Activated T-helper 1 cell treated with anti-CD3 and anti-CD28 coated beads, Interleukin-12 subunit alpha, Interleukin-12 subunit beta, Interleukin-2, Interleukin-4 antibody, amounts not matched to agents 30 ng/mL and 10 ng/mL and 1 ng/mL, durations not matched to agents 14 hours and 24 hours and 36 hours (primary cell): Measurements from ENCODE around the gene SYT14. TPM values are rescaled to one million over a fixed set of nuclear protein-coding genes. Genes with fewer than 3 reads are reported as not detected.

ENCODE experiments used
- DNase-seq: peaks from one replicate; pipeline ENCODE4 v3.0.0; 2021; ENCODE audit warnings: low spot score
- H3K27ac Mint-ChIP-seq: one replicate; pipeline ENCODE4 v1.8.0; 2021; ENCODE audit warnings: mild to moderate bottlenecking, mixed read lengths
- H3K27me3 Mint-ChIP-seq: one replicate; pipeline ENCODE4 v1.8.0; 2022; ENCODE audit warnings: mild to moderate bottlenecking, moderate library complexity, mixed read lengths; ENCODE audit not compliant: insufficient read depth
- H3K36me3 Mint-ChIP-seq: one replicate; pipeline ENCODE4 v1.8.0; 2021; ENCODE audit warnings: low read depth, mixed read lengths
- H3K4me1 Mint-ChIP-seq: one replicate; pipeline ENCODE4 v1.8.0; 2021; ENCODE audit warnings: low read depth, mixed read lengths
- H3K4me3 Mint-ChIP-seq: one replicate; pipeline ENCODE4 v1.8.0; 2021; ENCODE audit warnings: mild to moderate bottlenecking, moderate library complexity, mixed read lengths
- H3K9me3 Mint-ChIP-seq: one replicate; pipeline ENCODE4 v1.8.0; 2021; ENCODE audit warnings: mixed read lengths
- intact Hi-C: fragments of 100-400 bp; cut with micrococcal nuclease; formaldehyde crosslinking; loops from one replicate; pipeline ENCODE4 v1.15.1; 2024
- total RNA-seq: library from RNA; stranded (reverse); gene quantifications from 2 replicates; pipeline ENCODE4 v1.2.3, GENCODE V29; 2022

The SYT14 gene
- total RNA-seq, 1 donor from 2014 or later, result not detected

- intact Hi-C loops, result no loop called here
- Mint-ChIP-seq H3K36me3 (no peaks in the 10 kb centered on the region), H3K4me1 (no peaks in the 10 kb centered on the region), H3K4me3 (no peak overlapping the region), H3K27ac (no peak overlapping the region), H3K27me3 (no peaks in the 10 kb centered on the region), H3K9me3 (no peaks in the 10 kb centered on the region)
- DNase-seq, result no peak
Measured at GRCh38 chr1:210061992-210062391, 124.0 kb downstream of the SYT14 start.

- intact Hi-C loops, result no loop called here
- Mint-ChIP-seq H3K9me3 (no peaks in the 10 kb centered on the region), H3K27me3 (peaks cover 2% of the 10 kb centered on the region), H3K4me3 (no peak overlapping the region), H3K27ac (no peak overlapping the region), H3K36me3 (no peaks in the 10 kb centered on the region), H3K4me1 (no peaks in the 10 kb centered on the region)
- DNase-seq, result no peak
Measured at GRCh38 chr1:210070531-210070930, 132.5 kb downstream of the SYT14 start.

- no peaks in the 10 kb centered on the region for H3K36me3 Mint-ChIP-seq
- H3K4me1 Mint-ChIP-seq, result no peaks in the 10 kb centered on the region
- intact Hi-C loops, result no loop called here
- peaks cover 2% of the 10 kb centered on the region for H3K27me3 Mint-ChIP-seq
- no peak for DNase-seq
- no peak overlapping the region for H3K27ac Mint-ChIP-seq
- H3K4me3 Mint-ChIP-seq, result no peak overlapping the region
- no peaks in the 10 kb centered on the region for H3K9me3 Mint-ChIP-seq
Measured at GRCh38 chr1:210072129-210072528, 134.1 kb downstream of the SYT14 start.

DNA sequence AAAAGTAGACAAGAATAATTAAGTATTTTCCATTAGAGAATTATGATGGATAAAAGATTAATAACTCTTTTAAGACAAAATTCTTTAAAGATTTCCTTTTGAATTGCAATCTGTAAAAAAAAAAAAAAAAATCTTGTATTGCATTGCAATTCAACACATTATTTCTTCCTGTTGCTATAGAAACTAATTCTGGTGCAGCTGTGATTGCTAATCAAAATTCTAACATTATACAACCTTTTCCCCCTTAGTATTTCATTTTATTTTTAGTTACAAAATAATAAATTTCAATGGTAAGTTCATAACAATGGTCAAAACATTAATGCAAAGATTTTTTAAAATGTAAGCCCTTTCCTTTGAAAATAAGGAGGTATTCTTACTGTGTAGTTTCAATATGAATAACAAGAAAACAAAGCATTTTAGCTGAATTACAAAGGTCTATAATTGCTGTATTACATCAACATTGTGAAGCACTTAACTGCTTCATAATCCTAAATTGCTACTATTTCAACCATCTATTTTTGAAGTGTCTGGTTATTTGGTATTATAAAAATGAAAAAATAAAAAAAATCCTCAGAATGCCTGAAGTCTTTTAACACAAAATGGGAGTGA lies 135.0 kb downstream of the SYT14 start:
- Mint-ChIP-seq H3K9me3 (no peaks in the 10 kb centered on the region), H3K4me1 (no peaks in the 10 kb centered on the region), H3K4me3 (no peak overlapping the region), H3K27ac (no peak overlapping the region), H3K27me3 (peaks cover 2% of the 10 kb centered on the region), H3K36me3 (no peaks in the 10 kb centered on the region)
- intact Hi-C loops, result no loop called here
- DNase-seq, result no peak

DNA sequence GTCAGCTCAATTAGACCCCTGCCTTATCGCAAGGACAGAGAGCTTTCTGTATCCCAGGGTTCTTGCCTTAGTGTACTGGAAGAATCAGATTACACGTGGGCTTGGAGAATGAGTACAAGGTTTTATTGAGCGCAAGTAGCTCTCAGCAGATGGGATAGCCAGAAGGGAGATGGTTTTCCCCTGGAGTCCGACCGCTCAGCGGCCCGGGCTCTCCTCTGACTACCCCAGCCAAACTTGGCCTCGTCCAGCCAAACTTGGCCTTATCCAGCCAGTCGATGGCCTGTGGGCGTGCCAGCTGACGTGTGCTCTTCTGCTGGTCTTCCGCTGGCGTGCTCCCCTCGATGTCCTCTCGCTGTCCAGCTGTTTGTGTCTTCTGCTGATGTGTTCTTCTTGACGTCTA lies 136.9 kb downstream of the SYT14 start:
- H3K27me3 Mint-ChIP-seq, result peaks cover 2% of the 10 kb centered on the region
- H3K27ac Mint-ChIP-seq, result no peak overlapping the region
- intact Hi-C loops, result no loop called here
- H3K4me3 Mint-ChIP-seq, result no peak overlapping the region
- no peaks in the 10 kb centered on the region for H3K9me3 Mint-ChIP-seq
- DNase-seq, result no peak
- no peaks in the 10 kb centered on the region for H3K4me1 Mint-ChIP-seq
- H3K36me3 Mint-ChIP-seq, result no peaks in the 10 kb centered on the region

GRCh38 chr1:210076620-210077019 lies 138.6 kb downstream of the SYT14 start:
- Mint-ChIP-seq H3K27ac (no peak overlapping the region), H3K36me3 (no peaks in the 10 kb centered on the region), H3K4me3 (no peak overlapping the region), H3K27me3 (peaks cover 2% of the 10 kb centered on the region), H3K9me3 (no peaks in the 10 kb centered on the region), H3K4me1 (no peaks in the 10 kb centered on the region)
- no peak for DNase-seq
- intact Hi-C loops, result no loop called here

DNA sequence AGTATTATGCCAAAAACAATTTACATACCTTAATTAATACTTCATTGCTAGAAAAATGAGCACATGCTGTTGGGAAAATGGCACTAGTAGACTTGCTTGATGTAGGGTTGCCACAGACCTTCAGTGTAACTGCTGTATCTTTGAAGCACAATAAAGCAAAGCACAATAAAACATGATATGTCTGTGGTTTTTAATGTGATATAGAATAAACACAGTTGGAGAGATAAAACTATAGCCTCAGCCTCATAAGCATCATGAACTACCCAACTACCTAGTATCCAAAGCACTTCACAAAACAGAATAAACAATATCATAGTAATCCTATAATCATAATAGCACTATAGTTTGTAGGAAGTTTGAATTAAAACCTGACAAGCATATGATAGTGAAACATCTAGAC lies 143.5 kb downstream of the SYT14 start:
- Mint-ChIP-seq H3K27ac (no peak overlapping the region), H3K4me3 (no peak overlapping the region), H3K36me3 (no peaks in the 10 kb centered on the region), H3K4me1 (no peaks in the 10 kb centered on the region), H3K27me3 (no peaks in the 10 kb centered on the region), H3K9me3 (no peaks in the 10 kb centered on the region)
- DNase-seq, result no peak
- intact Hi-C loops, result no loop called here

- intact Hi-C loops, result no loop called here
- Mint-ChIP-seq H3K27ac (no peak overlapping the region), H3K9me3 (no peaks in the 10 kb centered on the region), H3K4me1 (no peaks in the 10 kb centered on the region), H3K27me3 (peaks cover 5% of the 10 kb centered on the region), H3K36me3 (no peaks in the 10 kb centered on the region), H3K4me3 (no peak overlapping the region)
- DNase-seq, result no peak
Measured at GRCh38 chr1:210085359-210085758, 147.3 kb downstream of the SYT14 start.

- no peak overlapping the region for H3K4me3 Mint-ChIP-seq
- H3K27ac Mint-ChIP-seq, result no peak overlapping the region
- H3K27me3 Mint-ChIP-seq, result peaks cover 5% of the 10 kb centered on the region
- intact Hi-C loops, result no loop called here
- H3K9me3 Mint-ChIP-seq, result no peaks in the 10 kb centered on the region
- DNase-seq, result no peak
- H3K36me3 Mint-ChIP-seq, result no peaks in the 10 kb centered on the region
- no peaks in the 10 kb centered on the region for H3K4me1 Mint-ChIP-seq
Measured at GRCh38 chr1:210087058-210087457, 149.0 kb downstream of the SYT14 start.

- no peak overlapping the region for H3K27ac Mint-ChIP-seq
- intact Hi-C loops, result no loop called here
- no peaks in the 10 kb centered on the region for H3K4me1 Mint-ChIP-seq
- no peaks in the 10 kb centered on the region for H3K9me3 Mint-ChIP-seq
- H3K36me3 Mint-ChIP-seq, result no peaks in the 10 kb centered on the region
- no peak overlapping the region for H3K4me3 Mint-ChIP-seq
- H3K27me3 Mint-ChIP-seq, result peaks cover 5% of the 10 kb centered on the region
- no peak for DNase-seq
Measured at GRCh38 chr1:210089855-210090254, 151.8 kb downstream of the SYT14 start.

GRCh38 chr1:210092366-210092765 lies 154.3 kb downstream of the SYT14 start:
- Mint-ChIP-seq H3K4me3 (no peak overlapping the region), H3K36me3 (no peaks in the 10 kb centered on the region), H3K9me3 (no peaks in the 10 kb centered on the region), H3K4me1 (no peaks in the 10 kb centered on the region), H3K27ac (no peak overlapping the region), H3K27me3 (peaks cover 5% of the 10 kb centered on the region)
- intact Hi-C loops, result no loop called here
- DNase-seq, result no peak

GRCh38 chr1:210093461-210093860 lies 155.4 kb downstream of the SYT14 start:
- H3K9me3 Mint-ChIP-seq, result no peaks in the 10 kb centered on the region
- intact Hi-C loops, result no loop called here
- no peak for DNase-seq
- H3K27ac Mint-ChIP-seq, result no peak overlapping the region
- no peak overlapping the region for H3K4me3 Mint-ChIP-seq
- H3K27me3 Mint-ChIP-seq, result no peaks in the 10 kb centered on the region
- H3K4me1 Mint-ChIP-seq, result no peaks in the 10 kb centered on the region
- H3K36me3 Mint-ChIP-seq, result no peaks in the 10 kb centered on the region

DNA sequence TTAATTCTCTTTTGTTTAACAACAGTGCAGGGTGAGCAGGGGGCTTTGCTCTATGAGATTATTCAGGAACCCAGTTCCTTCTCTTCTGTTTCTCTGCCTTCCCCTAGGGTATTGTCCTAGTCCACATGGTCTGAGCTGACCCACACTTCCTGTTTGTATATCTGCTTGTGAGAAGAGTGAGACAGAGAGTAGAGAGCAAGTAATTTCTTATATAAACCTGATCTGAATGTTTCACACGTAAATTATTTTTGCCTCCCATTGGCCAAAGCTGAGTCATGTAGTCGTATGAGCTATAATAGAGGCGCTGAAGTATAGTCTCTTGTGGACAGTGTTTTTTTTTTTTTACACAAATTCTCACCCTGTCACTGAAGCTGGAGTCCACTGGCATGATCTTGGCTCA lies 160.3 kb downstream of the SYT14 start:
- Mint-ChIP-seq H3K27ac (no peak overlapping the region), H3K4me1 (no peaks in the 10 kb centered on the region), H3K9me3 (no peaks in the 10 kb centered on the region), H3K4me3 (no peak overlapping the region), H3K27me3 (no peaks in the 10 kb centered on the region), H3K36me3 (no peaks in the 10 kb centered on the region)
- no peak for DNase-seq
- intact Hi-C loops, result no loop called here

DNA sequence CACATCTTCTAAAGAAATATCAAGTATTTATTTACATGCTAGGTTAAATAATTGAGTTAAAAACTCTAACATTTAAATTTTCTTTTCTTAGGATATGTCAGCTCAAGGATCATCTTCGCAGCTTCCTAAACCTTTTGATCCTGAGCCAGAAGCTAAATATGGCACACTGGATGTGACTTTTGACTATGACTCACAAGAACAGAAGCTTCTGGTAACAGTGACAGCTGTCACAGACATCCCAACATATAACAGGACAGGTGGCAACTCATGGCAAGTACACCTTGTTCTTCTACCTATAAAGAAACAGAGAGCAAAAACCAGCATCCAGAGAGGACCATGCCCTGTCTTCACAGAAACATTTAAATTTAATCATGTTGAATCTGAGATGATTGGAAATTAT lies 161.9 kb downstream of the SYT14 start:
- H3K27me3 Mint-ChIP-seq, result peaks cover 2% of the 10 kb centered on the region
- H3K36me3 Mint-ChIP-seq, result no peaks in the 10 kb centered on the region
- no peak overlapping the region for H3K27ac Mint-ChIP-seq
- H3K9me3 Mint-ChIP-seq, result no peaks in the 10 kb centered on the region
- intact Hi-C loops, result no loop called here
- DNase-seq, result no peak
- H3K4me1 Mint-ChIP-seq, result no peaks in the 10 kb centered on the region
- no peak overlapping the region for H3K4me3 Mint-ChIP-seq
